Cardiac septum (tissue), 1 donor: ENCODE results near the gene TFIP11. TPM values are rescaled to one million over a fixed set of nuclear protein-coding genes. Genes with fewer than 3 reads are reported as not detected.
A peak's percentile ranks its signal among the peaks of the same experiment; 100 is the strongest.

ENCODE experiments used
- DNase-seq: peaks from one replicate; pipeline ENCODE4 v3.0.0-alpha.2; 2020; ENCODE audit warnings: low spot score
- intact Hi-C: fragments of 100-400 bp; cut with DNase I; formaldehyde crosslinking; loops from one replicate; pipeline ENCODE4 v1.14.0; 2022
- total RNA-seq: library from RNA; stranded (reverse); fragmentation: NEBNext Ultra II Directional; extraction: Animal tissue kit (Norgen Biotek cat#: 25700); gene quantifications from one replicate; pipeline ENCODE4 v1.2.1, GENCODE V29; 2021
- donor health status: DM: no; HTN: no; CAD: no.

TFIP11 gene
- total RNA-seq, 1 donor from 2014 or later, result 18.0 TPM

DNA sequence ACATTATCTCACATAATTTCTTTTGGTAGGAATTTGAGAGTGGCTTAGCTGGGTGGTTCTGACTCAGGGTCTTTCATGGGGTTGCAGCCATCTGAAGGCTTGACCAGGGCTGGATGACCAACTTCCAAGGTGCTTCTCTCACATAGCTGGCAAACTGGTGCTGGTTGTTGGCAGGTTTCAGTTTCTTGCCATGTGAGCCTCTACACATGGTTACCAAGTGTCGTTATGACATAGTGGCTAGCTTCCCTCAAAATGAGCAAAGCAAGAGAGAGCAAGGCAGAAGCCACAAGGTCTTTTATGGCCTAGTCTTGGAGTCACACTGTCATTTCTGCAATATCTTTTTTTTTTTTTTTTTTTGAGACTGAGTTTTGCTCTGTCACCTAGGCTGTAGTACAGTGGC lies 4.2 kb upstream of the TFIP11 start:
- intact Hi-C loops, result no loop called here

DNA sequence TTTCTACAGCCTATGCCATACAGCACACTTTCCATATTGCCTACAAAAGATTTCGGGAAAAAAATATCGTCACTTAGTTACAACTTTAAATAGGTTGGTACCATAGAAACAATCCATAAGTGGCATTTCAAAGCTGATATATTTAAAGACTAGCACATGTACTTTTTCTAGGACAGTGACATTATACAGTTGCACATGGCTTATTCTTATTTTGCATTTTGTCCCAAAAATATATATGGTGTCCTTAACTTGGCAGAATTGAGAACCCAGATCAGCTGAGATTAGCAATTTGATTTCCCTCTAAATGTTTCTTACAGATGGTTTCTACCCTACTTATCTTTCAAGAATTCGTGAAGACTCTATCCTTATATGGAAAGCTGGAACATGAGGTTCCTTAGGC lies 3.7 kb upstream of the TFIP11 start:
- intact Hi-C loops, result no loop called here

More for the DNA sequence above, 4.2 kb upstream of the TFIP11 start:
- no peak for DNase-seq

DNA sequence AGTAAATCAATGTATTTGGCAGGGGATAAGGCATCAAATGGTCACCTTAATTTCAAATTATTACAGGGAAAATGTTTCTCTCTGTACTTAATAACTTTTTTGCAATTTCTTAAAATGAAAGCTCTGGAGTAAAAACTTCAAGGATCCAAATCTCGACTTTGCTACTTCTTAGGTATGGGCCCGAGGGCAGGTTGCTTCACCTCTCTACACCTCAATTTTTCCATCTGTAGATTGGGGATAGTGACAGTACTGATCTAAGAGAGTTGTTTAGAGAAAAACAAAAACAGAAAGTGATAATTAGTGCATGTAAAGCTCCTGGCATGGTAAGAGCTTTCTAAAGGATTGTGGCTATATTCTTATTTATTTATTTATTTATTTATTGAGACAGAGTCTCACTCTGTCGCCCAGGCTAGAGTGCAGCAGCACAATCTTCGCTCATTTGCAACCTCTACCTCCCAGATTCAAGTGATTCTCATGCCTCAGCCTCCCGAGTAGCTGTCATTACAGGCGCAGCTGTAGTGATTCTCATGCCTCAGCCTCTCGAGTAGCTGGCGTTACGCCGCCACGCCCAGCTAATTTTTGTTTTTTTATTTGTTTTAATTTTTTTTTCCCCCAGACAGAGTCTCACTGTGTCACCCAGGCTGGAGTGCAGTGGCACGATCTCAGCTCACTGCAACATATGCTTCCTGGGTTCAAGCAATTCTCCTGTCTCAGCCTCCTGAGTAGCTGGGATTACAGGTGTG lies 2.3 kb upstream of the TFIP11 start:
- no peak for DNase-seq
- intact Hi-C loops, result no loop called here

More for the DNA sequence above, 3.7 kb upstream of the TFIP11 start:
- DNase-seq, result no peak

DNA sequence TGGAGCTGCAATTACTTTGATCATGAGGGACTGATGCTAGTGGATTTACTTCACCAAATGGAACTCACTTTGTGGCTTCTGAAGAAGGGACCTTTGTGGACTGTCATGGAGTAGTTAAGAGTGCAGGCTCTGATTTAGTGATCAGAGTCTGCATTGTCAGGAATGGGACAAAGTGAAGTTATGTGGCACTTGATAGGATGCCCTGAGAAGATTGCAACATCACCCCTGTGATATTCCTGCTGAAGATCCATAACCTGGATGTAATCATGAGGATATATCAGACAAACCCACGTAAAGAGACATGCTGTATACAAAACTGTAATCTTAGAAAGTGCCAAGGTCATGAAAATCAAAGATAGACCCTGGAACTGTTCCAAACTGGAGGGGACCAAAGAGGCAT lies 1.6 kb upstream of the TFIP11 start:
- intact Hi-C loops, result loop anchor here (2.0 kb wide), 1 partner anchor 31 kb away; the partner anchor contains the start of genes HPS4 and SRRD
- DNase-seq, result no peak

DNA sequence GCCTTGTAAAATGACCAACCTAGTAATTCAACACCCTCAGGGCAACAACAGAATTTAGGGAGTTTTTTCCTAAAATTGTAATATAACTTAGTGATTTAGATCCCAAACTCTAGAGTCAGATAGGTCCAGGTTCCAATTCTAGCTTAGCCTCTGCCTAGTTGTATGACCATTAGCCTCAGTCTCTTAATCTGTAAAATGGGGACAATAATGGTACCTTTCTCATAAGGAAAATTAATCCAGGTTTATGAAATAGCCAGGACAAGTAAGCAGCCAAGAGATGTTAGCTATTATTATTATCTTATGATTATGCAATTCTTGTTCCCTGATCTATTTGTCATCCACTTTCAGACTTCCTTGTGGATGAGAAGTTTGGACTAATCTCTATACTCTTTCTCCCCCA lies 4.1 kb downstream of the TFIP11 start:
- intact Hi-C loops, result no loop called here
- no peak for DNase-seq

DNA sequence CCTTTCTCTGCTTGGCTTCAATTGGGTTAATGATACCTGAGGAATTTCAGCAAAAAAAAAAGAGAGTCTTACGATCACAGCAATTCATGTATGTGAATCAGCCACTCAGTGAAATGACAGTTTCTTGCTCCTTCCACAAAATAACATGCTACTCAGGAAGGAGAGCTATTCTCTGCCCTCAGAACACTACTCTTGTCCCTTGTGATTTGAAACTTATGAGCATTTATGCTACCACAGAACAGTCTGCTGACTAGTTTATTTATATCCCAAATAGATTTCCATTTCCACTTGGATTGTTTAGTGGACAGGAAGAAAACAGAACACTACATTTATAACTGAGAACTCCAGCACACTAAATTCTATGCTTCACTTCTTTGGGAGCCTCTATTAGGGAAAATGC lies 8.5 kb downstream of the TFIP11 start:
- intact Hi-C loops, result loop anchor here (2.0 kb wide), 1 partner anchor 87 kb away; the partner anchor contains the start of gene TPST2
- no peak for DNase-seq

DNA sequence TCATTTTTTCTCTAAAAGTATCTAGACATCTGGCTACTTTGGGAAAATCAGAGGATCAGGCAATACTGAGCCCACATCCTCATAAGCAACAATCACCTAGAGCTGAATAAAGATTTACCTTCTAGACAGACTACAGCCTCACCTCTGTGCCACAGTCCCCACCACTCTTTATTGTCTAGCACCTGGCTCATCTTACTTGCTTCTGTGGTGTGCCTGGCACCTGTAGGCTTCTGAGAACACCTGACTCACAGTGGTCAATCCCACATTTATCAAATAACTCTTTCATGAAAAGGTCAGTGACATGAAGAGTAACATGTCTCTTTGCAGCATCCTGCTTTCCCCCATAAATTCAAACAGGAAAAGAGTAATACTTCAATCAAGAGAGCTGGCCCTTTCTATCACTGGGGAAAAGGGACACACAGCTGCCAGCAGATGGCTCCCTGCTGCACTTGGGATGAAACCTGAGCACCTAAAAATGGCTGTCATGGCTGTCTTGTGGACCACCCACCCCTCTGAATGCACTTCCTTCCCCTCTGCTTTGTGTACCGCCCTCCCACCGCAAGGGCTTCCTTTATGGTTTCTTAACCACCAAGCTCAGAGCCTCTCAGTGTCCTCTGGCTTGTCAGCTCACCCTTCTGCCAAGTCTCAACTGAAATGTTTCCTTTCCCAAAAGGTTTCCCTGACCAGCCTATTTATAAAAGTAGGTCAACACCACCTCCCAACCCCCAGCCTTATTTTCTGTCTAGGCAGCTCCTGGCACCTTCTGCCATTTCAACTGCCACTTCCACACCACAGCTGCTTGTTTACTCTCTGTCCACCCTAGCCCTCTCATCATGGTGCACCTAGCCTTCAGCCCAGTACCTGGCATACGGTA lies 9.3 kb downstream of the TFIP11 start:
- intact Hi-C loops, result no loop called here
- no peak for DNase-seq

DNA sequence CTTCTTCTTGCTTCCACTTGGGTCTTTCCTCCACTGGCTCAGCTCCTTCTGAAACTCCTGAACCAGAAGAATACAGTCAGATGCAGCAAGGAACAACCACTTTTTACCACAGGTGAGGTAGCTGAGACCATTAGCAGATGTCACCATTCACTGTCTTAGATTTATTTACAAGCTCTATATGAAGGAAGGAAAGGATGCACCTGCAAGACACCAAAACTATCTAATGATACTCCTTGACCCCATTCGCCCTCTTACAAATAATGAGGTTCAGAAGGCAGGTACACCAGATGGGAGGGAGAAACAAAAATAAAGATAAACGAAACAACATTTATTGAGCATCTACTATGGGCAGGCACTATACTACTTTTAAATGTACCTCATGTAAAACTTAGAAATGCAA lies 10.3 kb downstream of the TFIP11 start:
- DNase-seq, result no peak
- intact Hi-C loops, result no loop called here

DNA sequence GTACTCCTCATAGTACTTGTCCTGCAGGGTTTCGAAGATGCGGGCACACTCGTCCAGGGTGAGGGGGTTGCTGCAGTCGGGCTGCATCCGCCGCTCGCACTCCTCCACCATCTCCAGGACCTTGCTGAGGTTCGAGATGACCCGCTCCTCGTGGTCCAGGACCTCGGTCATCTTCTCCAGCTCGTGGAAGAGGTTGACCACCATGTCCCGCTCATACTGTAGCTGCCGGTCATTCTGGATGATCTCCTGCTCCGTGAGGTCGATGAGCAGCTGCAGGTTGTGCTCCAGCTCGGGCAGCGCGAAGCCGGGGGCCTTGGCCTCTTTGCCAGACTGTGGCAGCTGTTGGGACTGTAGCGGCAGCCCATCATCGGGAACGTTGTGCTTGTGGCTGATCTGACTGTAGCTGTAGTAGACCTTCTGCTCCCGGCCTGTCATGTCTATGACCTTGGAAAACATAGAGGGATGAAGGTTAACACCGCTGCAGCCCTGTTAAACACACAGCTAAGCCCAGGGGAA lies 13.0 kb downstream of the TFIP11 start:
- no peak for DNase-seq
- intact Hi-C loops, result no loop called here

DNA sequence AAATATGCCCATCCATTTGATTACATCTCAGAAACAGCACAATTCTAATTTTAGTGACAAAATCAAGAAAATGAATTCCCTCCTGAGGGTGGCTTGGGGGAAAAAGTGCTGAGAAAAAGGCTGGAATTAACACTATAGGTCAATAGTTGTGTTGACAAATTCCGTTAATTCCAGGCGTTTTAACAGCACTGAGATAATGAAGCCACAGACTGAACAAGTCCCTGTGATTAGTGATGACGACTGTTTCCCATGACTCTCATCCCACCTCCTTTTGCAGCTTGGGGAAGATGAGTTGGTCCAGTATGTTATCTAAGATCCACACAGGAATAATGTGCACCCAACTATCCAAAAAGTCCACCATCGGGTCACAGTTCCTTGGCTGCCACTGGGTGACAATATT lies 15.8 kb downstream of the TFIP11 start:
- DNase-seq, result no peak
- intact Hi-C loops, result no loop called here

DNA sequence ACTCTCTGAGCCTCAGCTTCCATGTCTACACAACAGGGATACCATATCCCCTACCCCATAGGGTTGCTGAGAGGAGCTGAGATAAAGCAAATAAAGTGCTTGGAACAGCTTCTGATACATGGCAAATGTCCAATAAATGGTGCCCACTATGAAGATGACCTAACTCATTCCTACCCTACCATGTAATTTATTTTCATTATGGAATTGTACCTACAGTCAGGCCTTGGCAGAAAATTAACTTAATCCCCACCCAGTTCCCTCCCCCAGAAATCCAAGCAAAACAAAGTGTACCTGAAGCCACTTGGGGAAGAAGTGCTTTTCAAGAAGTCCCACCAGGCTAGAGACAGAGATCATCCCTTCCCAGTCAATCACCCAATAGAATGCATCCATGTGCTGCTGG lies 17.8 kb downstream of the TFIP11 start:
- intact Hi-C loops, result no loop called here
- DNase-seq, result no peak

DNA sequence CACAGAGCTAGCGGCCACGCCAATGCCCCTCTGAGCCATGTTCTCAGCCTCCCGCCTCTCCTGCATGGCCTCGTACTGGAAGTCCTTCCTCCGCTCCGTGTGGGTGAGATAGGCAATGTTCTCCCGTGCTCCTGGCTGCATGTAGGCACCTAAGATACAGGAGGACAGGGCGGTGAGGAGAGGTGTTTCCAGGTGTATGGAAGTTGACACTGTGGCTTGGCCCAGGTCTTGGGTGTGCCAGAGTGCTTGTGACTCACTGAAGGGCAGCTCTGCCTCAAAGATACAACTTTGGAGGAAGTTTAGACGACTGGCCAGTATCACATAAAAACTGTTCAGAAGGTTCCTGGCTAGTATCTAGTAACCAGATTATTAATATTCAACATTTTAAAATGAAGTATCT lies 20.1 kb downstream of the TFIP11 start:
- intact Hi-C loops, result no loop called here

DNA sequence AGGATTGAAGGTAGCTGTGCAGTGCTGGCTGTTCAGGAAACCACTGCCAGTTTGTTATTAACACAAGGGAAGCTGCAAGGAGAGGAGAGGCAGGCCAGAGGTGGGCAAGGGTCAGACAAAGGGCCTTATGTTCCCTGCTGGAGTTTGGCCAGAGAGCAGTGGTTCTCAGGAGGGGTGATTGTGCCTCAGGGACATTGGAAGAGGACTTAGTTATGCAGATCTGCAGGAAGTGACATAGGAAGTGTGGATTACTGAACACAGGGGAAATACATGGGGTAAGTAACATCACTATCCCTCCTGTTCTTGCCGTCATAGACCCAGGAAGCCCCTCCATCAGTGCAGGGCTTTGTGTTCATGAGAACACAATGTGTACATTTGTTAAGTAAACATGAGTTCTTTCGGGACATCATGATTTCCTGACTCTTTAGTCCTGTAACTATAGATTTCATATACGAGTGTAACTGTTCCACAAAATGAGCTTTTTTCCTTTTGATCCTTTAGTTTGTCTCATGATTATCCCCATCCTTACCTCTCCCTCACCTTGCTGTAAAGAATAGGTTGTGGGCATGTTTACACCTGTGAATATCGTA lies 22.7 kb downstream of the TFIP11 start:
- intact Hi-C loops, result no loop called here
- no peak for DNase-seq

More for the DNA sequence above, 20.1 kb downstream of the TFIP11 start:
- no peak for DNase-seq

DNA sequence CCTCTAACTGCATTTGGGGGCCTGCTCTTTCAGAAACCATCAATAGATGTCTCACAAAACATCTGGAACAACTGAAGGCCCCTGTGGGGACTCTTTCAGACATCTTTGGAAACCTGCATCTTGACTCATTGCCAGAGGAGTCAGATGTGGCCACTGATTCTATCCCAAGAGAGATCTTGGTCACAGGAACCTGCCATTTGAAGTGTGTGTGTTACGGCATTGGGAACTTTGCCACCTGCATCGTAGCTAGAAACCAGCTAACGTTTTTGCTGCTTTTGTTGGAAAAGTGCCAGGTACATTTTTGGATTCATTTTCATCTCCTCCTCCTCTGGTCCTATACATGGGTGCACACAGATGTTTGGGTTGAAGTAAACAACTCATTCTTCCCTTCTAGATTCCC lies 24.3 kb downstream of the TFIP11 start:
- intact Hi-C loops, result no loop called here
- DNase-seq, result no peak

DNA sequence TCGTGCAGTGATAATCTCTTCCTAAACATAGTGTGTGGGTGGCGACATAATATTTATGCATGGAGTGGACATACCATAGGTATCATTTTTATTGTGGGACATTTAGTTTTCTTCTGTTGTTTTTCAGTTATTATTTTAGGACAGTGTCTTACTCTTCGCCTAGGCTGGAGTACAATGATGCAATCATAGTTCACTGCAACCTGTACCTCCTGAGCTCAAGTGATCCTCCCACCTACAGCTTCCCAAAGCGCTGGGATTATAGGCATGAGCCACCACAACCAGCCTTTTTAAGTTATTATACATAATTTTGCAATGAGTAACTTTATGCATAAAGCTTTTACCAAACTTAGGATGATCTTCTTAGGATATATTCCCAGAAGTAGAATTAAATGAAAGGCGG lies 25.9 kb downstream of the TFIP11 start:
- intact Hi-C loops, result no loop called here
- no peak for DNase-seq

DNA sequence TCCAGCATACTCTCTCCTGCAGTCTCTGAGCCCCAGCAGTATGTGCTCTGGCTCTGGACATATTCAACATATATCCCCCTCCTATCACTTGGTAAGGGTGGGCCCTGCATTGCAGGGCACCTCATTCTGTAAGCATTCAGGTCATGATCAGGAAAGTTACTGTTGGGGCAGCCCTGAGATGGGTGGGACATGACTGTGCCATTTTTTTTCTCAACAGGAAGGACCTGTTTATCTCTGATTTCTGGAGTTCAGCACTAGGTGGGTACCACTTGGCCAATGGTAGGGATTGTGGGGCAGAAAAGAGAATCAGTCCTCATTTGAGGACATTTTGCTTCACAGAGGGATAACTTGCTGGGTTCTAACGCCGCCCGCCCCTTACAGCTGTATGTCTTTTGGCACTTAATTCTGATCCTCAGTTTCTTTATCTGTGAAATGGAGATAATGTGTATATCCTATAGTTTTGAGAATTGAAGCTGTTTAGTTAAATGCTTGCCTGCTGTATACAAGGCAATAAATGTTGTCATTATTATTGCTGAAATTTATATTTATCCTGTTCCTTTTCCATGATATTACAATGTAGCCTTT lies 26.4 kb downstream of the TFIP11 start:
- intact Hi-C loops, result no loop called here
- DNase-seq, result no peak

DNA sequence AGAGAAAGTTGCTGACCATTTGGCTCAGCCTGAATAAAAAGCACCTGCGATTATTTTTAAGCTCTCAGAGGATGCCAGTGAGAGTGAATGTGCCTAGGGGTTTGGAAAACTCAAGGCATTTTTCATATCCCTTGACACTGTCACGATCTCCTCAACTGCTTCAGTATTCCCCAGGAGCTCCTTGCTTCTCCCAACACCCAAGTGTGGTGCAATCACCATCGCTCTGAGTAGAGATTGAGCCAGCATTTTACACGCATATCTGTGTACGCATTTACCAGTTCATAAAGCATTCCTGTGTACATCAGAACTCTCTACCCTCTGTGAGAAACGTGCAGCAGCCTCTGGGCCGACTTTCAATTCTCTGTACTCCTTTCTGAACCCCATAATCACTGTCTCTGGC lies 27.3 kb downstream of the TFIP11 start:
- DNase-seq, result no peak
- intact Hi-C loops, result no loop called here

DNA sequence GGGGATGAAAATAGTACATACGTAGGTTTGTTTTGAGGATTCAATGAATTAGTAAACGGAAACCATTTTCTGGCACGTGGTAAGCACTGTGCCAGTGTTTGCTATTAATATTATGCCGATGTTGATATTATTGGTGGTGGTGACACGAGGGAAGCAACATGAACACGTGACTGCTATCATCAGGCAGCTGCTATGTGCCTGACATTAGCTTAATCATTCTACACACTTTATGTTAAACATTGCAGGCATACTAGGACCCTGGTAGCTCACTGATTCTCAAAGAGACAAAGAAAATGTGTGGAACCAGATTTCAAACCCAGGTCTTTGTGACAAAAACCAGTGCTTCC lies 27.9 kb downstream of the TFIP11 start:
- no peak for DNase-seq

DNA sequence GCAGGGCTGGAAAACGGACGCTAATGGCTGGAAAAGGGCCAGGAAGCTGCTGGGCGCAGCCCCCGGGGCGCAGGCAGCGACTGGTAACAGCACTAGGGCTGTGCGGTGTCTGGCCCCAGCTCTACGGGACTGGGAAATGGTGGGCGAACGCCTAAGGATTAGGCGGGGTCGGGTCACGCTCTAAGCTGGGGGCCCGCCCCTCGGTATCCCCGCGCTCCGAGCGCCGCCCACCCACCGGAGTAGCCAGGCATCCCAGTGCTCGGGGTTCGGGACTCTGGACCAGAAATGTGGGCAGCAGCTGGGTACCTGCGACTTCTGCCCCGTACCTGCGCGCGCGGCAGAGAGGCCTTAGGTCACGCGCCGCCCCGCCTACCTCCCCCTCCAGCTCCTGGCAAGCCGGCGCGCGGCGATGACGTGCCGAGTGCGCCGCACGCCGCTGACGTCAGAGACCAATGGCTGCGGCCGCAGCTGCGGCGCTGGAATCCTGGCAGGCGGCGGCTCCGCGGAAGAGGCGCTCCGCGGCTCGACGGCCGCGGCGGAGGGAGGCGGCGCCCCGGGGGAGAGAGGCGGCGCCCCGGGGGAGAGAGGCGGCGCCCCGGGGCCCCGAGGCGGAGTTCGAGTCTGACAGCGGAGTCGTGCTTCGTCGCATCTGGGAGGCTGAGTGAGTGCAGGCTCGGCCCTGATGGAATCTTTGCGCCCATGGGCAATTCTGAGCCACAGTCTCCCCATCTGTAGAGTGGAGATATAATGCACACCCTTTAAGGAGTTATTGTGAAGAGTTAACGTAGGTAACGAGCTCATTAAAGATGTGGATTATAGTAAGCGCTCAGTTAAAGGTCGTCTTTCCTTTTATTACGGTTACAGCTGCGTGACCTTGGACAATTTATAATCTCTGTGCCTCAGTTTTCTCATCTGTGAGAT lies 28.6 kb downstream of the TFIP11 start, which contains the start of the genes HPS4 and SRRD:
Gene HPS4, minus strand, starts transcription at position 345 of the 921 bp plus-strand sequence. CDS start 2,021 bp downstream, outside the sequence.
Gene SRRD, plus strand, starts transcription at position 439 of the 921 bp plus-strand sequence. Its CDS starts 14 bp downstream, at position 453.
- peak; percentile 94 for DNase-seq
- intact Hi-C loops, result loop anchor here (2.0 kb wide), 1 partner anchor 29 kb away; the partner anchor contains the start of gene TFIP11

More for the DNA sequence above, 27.9 kb downstream of the TFIP11 start:
- intact Hi-C loops, result no loop called here
